T-helper 2 cell (primary cell): ENCODE results near the gene CXCL10.
"Not testable (repeated sequence)": the region's sequence is repeated elsewhere in the genome, so short reads cannot be mapped to it uniquely, and the experiment has no call there.

Experiments used
- DNase-seq, 5 experiments: peaks; one replicate each; pipeline versions ENCODE4 v3.0.0 to v3.0.0-alpha.2; 2012 to 2022
- total RNA-seq, 2 donors: gene quantifications; one replicate each; lab custom pipeline; 2026; lab: John Stamatoyannopoulos, UW

CXCL10 gene
- 0 to 0.62 reads per million in 2 donors for total RNA-seq

GRCh38 chr4:76023389-76023788 is at the start of gene CXCL10:
CXCL10 (minus strand) TSS chr4:76023497; CDS start chr4:76023431, 66 bp downstream.
- DNase-seq = no peak

- no peak for DNase-seq
Observed at GRCh38 chr4:76072760-76073159, 49.5 kb upstream of the CXCL10 start.

GRCh38 chr4:76067652-76068286 is 44.5 kb upstream of the CXCL10 start:
- peak in 4 of 5 experiments; percentile 30 to 81 (median 51) for DNase-seq

- no peak for DNase-seq
Observed at GRCh38 chr4:76066546-76066945, 43.2 kb upstream of the CXCL10 start.

GRCh38 chr4:76061982-76062381 is 38.7 kb upstream of the CXCL10 start:
- no peak for DNase-seq

- DNase-seq = no peak
Observed at GRCh38 chr4:76061421-76061820, 38.1 kb upstream of the CXCL10 start.

- no peak for DNase-seq
Observed at GRCh38 chr4:76060506-76060905, 37.2 kb upstream of the CXCL10 start.

GRCh38 chr4:76059750-76060149 is 36.5 kb upstream of the CXCL10 start:
- DNase-seq = peak in 1 of 5 experiments; percentile 79

GRCh38 chr4:76058888-76059426 is 35.7 kb upstream of the CXCL10 start:
- DNase-seq = peak in 1 of 5 experiments; percentile 86

GRCh38 chr4:76058302-76058701 is 35.0 kb upstream of the CXCL10 start:
- DNase-seq = peak in 1 of 5 experiments; percentile 82

GRCh38 chr4:76055421-76055820 is 32.1 kb upstream of the CXCL10 start:
- no peak for DNase-seq

- DNase-seq = peak in 1 of 5 experiments; percentile 81
Observed at GRCh38 chr4:76055016-76055415, 31.7 kb upstream of the CXCL10 start.

- DNase-seq = no peak
Observed at GRCh38 chr4:76053730-76054129, 30.4 kb upstream of the CXCL10 start.

- not testable (repeated sequence) for DNase-seq
Observed at GRCh38 chr4:76050560-76051050, 27.3 kb upstream of the CXCL10 start.

GRCh38 chr4:76049860-76050416 is 26.6 kb upstream of the CXCL10 start:
- not testable (repeated sequence) for DNase-seq

- DNase-seq = not testable (repeated sequence)
Observed at GRCh38 chr4:76044686-76045085, 21.4 kb upstream of the CXCL10 start.

- not testable (repeated sequence) for DNase-seq
Observed at GRCh38 chr4:76043306-76043705, 20.0 kb upstream of the CXCL10 start.

- DNase-seq = peak in 1 of 5 experiments; percentile 61
Observed at GRCh38 chr4:76042241-76042998, 19.1 kb upstream of the CXCL10 start.

GRCh38 chr4:76036855-76037254 is 13.6 kb upstream of the CXCL10 start:
- no peak for DNase-seq

- DNase-seq = no peak
Observed at GRCh38 chr4:76035799-76036380, 12.6 kb upstream of the CXCL10 start, which contains the start of gene CXCL11. CXCL11 (minus strand) TSS chr4:76036070; CDS start chr4:76035987, 83 bp downstream.

- DNase-seq = no peak
Observed at GRCh38 chr4:76035141-76035540, 11.8 kb upstream of the CXCL10 start.

- no peak for DNase-seq
Observed at GRCh38 chr4:76029300-76029699, 6.0 kb upstream of the CXCL10 start.

GRCh38 chr4:76028350-76028765 is 5.1 kb upstream of the CXCL10 start:
- DNase-seq = peak in 1 of 5 experiments; percentile 39
